Hepatocyte (in vitro differentiated cells): ENCODE results near the gene NMNAT3. TPM values are rescaled to one million over a fixed set of nuclear protein-coding genes. Genes with fewer than 3 reads are reported as not detected.

ENCODE experiments used
- DNase-seq: peaks from one replicate; pipeline ENCODE4 v3.0.0-alpha.2; 2016; ENCODE audit warnings: low spot score
- H2AFZ ChIP-seq: fragments of 200-600 bp; sonication (generic); 2 replicates; pipeline ENCODE4 v1.6.0; 2016; ENCODE audit warnings: antibody characterized with exemption, mild to moderate bottlenecking
- H3K27ac ChIP-seq: fragments of 200-600 bp; sonication (generic); 2 replicates; pipeline ENCODE4 v1.5.1; 2016; ENCODE audit warnings: mild to moderate bottlenecking
- H3K27me3 ChIP-seq: fragments of 200-600 bp; sonication (generic); 2 replicates; pipeline ENCODE4 v1.6.1; 2016
- H3K36me3 ChIP-seq: fragments of 200-600 bp; sonication (generic); replicated peaks from 2 replicates; pipeline ENCODE4 v1.5.1; 2016; ENCODE audit warnings: low read depth; ENCODE audit not compliant: insufficient read depth
- H3K4me1 ChIP-seq: fragments of 200-600 bp; sonication (generic); 2 replicates; pipeline ENCODE4 v1.5.1; 2016; ENCODE audit warnings: mild to moderate bottlenecking, moderate library complexity; ENCODE audit not compliant: insufficient read depth
- H3K4me2 ChIP-seq: fragments of 200-600 bp; sonication (generic); 2 replicates; pipeline ENCODE4 v1.6.0; 2016
- H3K4me3 ChIP-seq: fragments of 200-600 bp; sonication (generic); 2 replicates; pipeline ENCODE4 v1.5.1; 2016; ENCODE audit warnings: mild to moderate bottlenecking
- H3K79me2 ChIP-seq: fragments of 200-600 bp; sonication (generic); 2 replicates; pipeline ENCODE4 v1.6.0; 2017; ENCODE audit warnings: mild to moderate bottlenecking
- H3K9me2 ChIP-seq: fragments of 200-600 bp; sonication (generic); replicated peaks from 2 replicates; pipeline ENCODE4 v1.6.0; 2017; ENCODE audit warnings: mild to moderate bottlenecking; ENCODE audit not compliant: insufficient read depth
- H3K9me3 ChIP-seq: fragments of 200-600 bp; sonication (generic); 2 replicates; pipeline ENCODE4 v1.5.1; 2016; ENCODE audit warnings: low read depth, mild to moderate bottlenecking
- H4K20me1 ChIP-seq: fragments of 200-600 bp; sonication (generic); 2 replicates; pipeline ENCODE4 v1.6.0; 2016; ENCODE audit warnings: mild to moderate bottlenecking; ENCODE audit not compliant: insufficient read depth, poor library complexity, severe bottlenecking
- CTCF ChIP-seq: fragments of 200-600 bp; sonication (generic); IDR thresholded peaks from 2 replicates; pipeline ENCODE4 v1.5.1; 2016; ENCODE audit warnings: antibody characterized with exemption, mild to moderate bottlenecking; ENCODE audit not compliant: poor library complexity
- EZH2 ChIP-seq: fragments of 200-600 bp; sonication (generic); IDR thresholded peaks from 2 replicates; pipeline ENCODE4 v1.6.1; 2016; ENCODE audit warnings: antibody characterized with exemption, mild to moderate bottlenecking, borderline replicate concordance
- EZH2phosphoT487 ChIP-seq: fragments of 200-600 bp; sonication (generic); IDR thresholded peaks from one replicate; pipeline ENCODE4 v1.6.1; 2018; ENCODE audit warnings: antibody characterized with exemption, mild to moderate bottlenecking, low read depth, moderate library complexity; ENCODE audit not compliant: unreplicated experiment, severe bottlenecking
- whole genome bisulfite sequencing: methylation state at CpG from one replicate; pipeline ENCODE4 v1.1.6; 2016; ENCODE audit warnings: low lambda C conversion rate; ENCODE audit errors: missing lambda C conversion rate; 5-methylcytosine and 5-hydroxymethylcytosine counted together
- polyA plus RNA-seq: library from polyadenylated mRNA; unstranded; fragments of >200 nt; fragmentation: Nextera tagmentation; extraction: Ambion mirVana; gene quantifications from 2 replicates; pipeline ENCODE4 v1.2.1, GENCODE V29; 2016
- total RNA-seq: library from RNA; depleted of rRNA; stranded (reverse); fragments of >200 nt; gene quantifications from 2 replicates; pipeline ENCODE4 v1.2.3, GENCODE V29; 2014

The NMNAT3 gene
- total and polyA plus RNA-seq, 2 experiments from 2014 or later: 4.7 to 8.3 TPM

- no peak overlapping the region for H3K4me3 ChIP-seq
- H3K27ac ChIP-seq: no peak overlapping the region
- H3K9me3 ChIP-seq: no peaks in the 10 kb centered on the region
- no peaks in the 10 kb centered on the region for H3K9me2 ChIP-seq
- H3K79me2 ChIP-seq: no peaks in the 10 kb centered on the region
- no peaks in the 10 kb centered on the region for H3K36me3 ChIP-seq
- H4K20me1 ChIP-seq: no peaks in the 10 kb centered on the region
- TF ChIP-seq EZH2: no peak
- no peak for TF ChIP-seq CTCF
- no peak for TF ChIP-seq EZH2phosphoT487
- DNase-seq: no peak
- H3K4me2 ChIP-seq: no peak overlapping the region
- H3K27me3 ChIP-seq: no peaks in the 10 kb centered on the region
- H3K4me1 ChIP-seq: peaks cover 21% of the 10 kb centered on the region
- no peak overlapping the region for H2AFZ ChIP-seq
Measured at GRCh38 chr3:139554628-139555027, 123.1 kb downstream of the NMNAT3 start.

GRCh38 chr3:139552632-139553365 is 125.0 kb downstream of the NMNAT3 start:
- TF ChIP-seq CTCF: peak; percentile 5
- no peak for TF ChIP-seq EZH2phosphoT487
- Histone ChIP-seq H3K79me2 (no peaks in the 10 kb centered on the region), H3K4me2 (no peak overlapping the region), H3K36me3 (no peaks in the 10 kb centered on the region), H3K9me2 (no peaks in the 10 kb centered on the region), H3K9me3 (no peaks in the 10 kb centered on the region), H4K20me1 (no peaks in the 10 kb centered on the region), H2AFZ (no peak overlapping the region), H3K27ac (no peak overlapping the region), H3K4me3 (no peak overlapping the region), H3K4me1 (peaks cover 21% of the 10 kb centered on the region), H3K27me3 (no peaks in the 10 kb centered on the region)
- no peak for DNase-seq
- WGBS: 90% methylated on average over 4 of the region's 4 CpGs

DNA sequence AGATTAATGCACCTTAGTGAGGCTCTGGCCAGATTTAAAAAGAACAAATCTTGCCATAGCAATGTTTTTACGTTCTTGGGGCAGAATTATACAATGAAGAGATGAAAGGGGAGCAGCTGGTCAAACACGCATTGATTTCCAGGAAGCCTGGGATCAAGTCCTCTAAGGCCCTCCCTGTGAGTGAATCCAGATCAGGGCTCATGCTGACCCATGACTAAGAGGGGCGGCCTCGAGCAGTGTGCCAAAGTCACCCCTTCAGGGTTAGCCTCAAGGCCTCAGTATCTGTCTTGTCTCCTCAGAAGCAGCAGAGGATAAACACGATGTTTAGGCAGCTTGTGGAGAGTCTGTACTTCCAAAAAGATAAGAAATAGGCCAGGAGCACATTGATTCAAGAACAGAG is 129.0 kb downstream of the NMNAT3 start:
- Histone ChIP-seq H3K4me3 (no peak overlapping the region), H3K4me1 (peaks cover 5% of the 10 kb centered on the region), H3K36me3 (no peaks in the 10 kb centered on the region), H3K4me2 (no peak overlapping the region), H4K20me1 (no peaks in the 10 kb centered on the region), H3K9me3 (no peaks in the 10 kb centered on the region), H3K9me2 (no peaks in the 10 kb centered on the region), H3K27ac (peak overlapping the region; percentile 10), H3K79me2 (no peaks in the 10 kb centered on the region), H2AFZ (no peak overlapping the region), H3K27me3 (no peaks in the 10 kb centered on the region)
- WGBS: 55% methylated on average over 5 of the region's 5 CpGs
- DNase-seq: peak; percentile 24
- TF ChIP-seq CTCF: no peak
- no peak for TF ChIP-seq EZH2
- no peak for TF ChIP-seq EZH2phosphoT487
